T-cell (primary cell): Measurements from ENCODE around the gene AGFG2. TPM values are rescaled to one million over a fixed set of nuclear protein-coding genes. Genes with fewer than 3 reads are reported as not detected.

Experiments
- ATAC-seq, 4 experiments: fragments of 200-7000 bp in 3 of 4; fragments of 150-1000 bp in 1 of 4; cut with Tn5 transposase; replicated peaks in 1 of 4; 1 replicate in 3 of 4; 2 replicates in 1 of 4; pipeline ENCODE4 v1.10.0; 2021; ENCODE audit warnings: moderate library complexity in 3 of 4, mild to moderate bottlenecking in 2 of 4, moderate number of reproducible peaks in 1 of 4
- CTCF ChIA-PET, 2 donors: fragments of 300-600 bp; sonication (Branson Sonifier 250); formaldehyde crosslinking; loops; one replicate each; lab custom pipeline; 2022; ENCODE audit warnings: antibody characterized with exemption in 2 of 2; lab: Charles Lee
- POLR2A ChIA-PET, 2 donors: fragments of 300-600 bp; sonication (Branson Sonifier 250); formaldehyde crosslinking; loops; one replicate each; lab custom pipeline; 2022; ENCODE audit warnings: antibody characterized with exemption in 2 of 2; lab: Charles Lee
- DNase-seq, 35 experiments: peaks; one replicate each; pipeline versions ENCODE4 v3.0.0 to v3.0.0-alpha.2; 2013 to 2023
- H3K27ac ChIP-seq: one replicate; pipeline ENCODE4 v1.5.1; 2013; ENCODE audit warnings: low read length
- H3K27me3 ChIP-seq, 2 experiments: replicated peaks in 1 of 2; 1 replicate in 1 of 2; 2 replicates in 1 of 2; pipeline versions ENCODE4 v1.6.1 to v1.7.0; 2013; ENCODE audit warnings: low read length in 1 of 2, mixed read lengths in 1 of 2; ENCODE audit not compliant: control insufficient read depth in 2 of 2, insufficient read depth in 2 of 2; ENCODE audit errors: extremely low read depth in 1 of 2
- H3K36me3 ChIP-seq, 2 donors: 1 replicate in 1 of 2; 2 replicates in 1 of 2; pipeline versions ENCODE4 v1.6.1 to v1.7.0; 2013; ENCODE audit warnings: low read length in 1 of 2; ENCODE audit not compliant: control insufficient read depth in 2 of 2, insufficient read depth in 1 of 2; ENCODE audit errors: extremely low read depth in 1 of 2
- H3K4me1 ChIP-seq, 2 experiments: 1 replicate in 1 of 2; 2 replicates in 1 of 2; pipeline versions ENCODE4 v1.6.1 to v1.7.0; 2013; ENCODE audit warnings: low read length in 2 of 2, mixed read lengths in 1 of 2; ENCODE audit not compliant: insufficient read depth in 2 of 2, control insufficient read depth in 1 of 2; ENCODE audit errors: extremely low read depth in 1 of 2
- H3K4me3 ChIP-seq, 2 donors: 1 replicate in 1 of 2; 2 replicates in 1 of 2; pipeline versions ENCODE4 v1.5.1 to v1.7.0; 2013; ENCODE audit warnings: mild to moderate bottlenecking in 2 of 2, low read length in 1 of 2, moderate library complexity in 1 of 2; ENCODE audit not compliant: control insufficient read depth in 1 of 2; ENCODE audit errors: extremely low read depth in 1 of 2
- H3K9me3 ChIP-seq: 2 replicates; pipeline ENCODE4 v1.7.0; 2013
- H3K27ac Mint-ChIP-seq, 2 donors: one replicate each; pipeline ENCODE4 v1.8.0; 2020 to 2021; ENCODE audit warnings: mild to moderate bottlenecking in 2 of 2, mixed read lengths in 2 of 2
- H3K27me3 Mint-ChIP-seq, 2 donors: one replicate each; pipeline ENCODE4 v1.8.0; 2021 to 2022; ENCODE audit warnings: mixed read lengths in 2 of 2
- H3K36me3 Mint-ChIP-seq: one replicate; pipeline ENCODE4 v1.8.0; 2021; ENCODE audit warnings: mixed read lengths
- H3K4me1 Mint-ChIP-seq, 3 donors: one replicate each; pipeline ENCODE4 v1.8.0; 2020 to 2022; ENCODE audit warnings: mixed read lengths in 3 of 3, mild to moderate bottlenecking in 1 of 3
- H3K4me3 Mint-ChIP-seq, 3 donors: one replicate each; pipeline ENCODE4 v1.8.0; 2020 to 2022; ENCODE audit warnings: mild to moderate bottlenecking in 3 of 3, mixed read lengths in 3 of 3, moderate library complexity in 3 of 3
- H3K9me3 Mint-ChIP-seq, 3 donors: one replicate each; pipeline ENCODE4 v1.8.0; 2020 to 2022; ENCODE audit warnings: mixed read lengths in 3 of 3
- WGBS: methylation state at CpG from one replicate; pipeline ENCODE4 v1.1.5; 2013; ENCODE audit warnings: missing lambda C conversion rate; ENCODE audit not compliant: insufficient coverage; 5-methylcytosine and 5-hydroxymethylcytosine counted together
- total RNA-seq, 35 experiments: library from RNA in 6 of 35; stranded (reverse) in 6 of 35; fragments of 120-200 nt in 1 of 35; gene quantifications; one replicate each; pipeline versions ENCODE4 v1.2.1 to v1.2.4 and lab custom pipeline; 2013 to 2026

Gene AGFG2
- total RNA-seq, 5 donors from 2014 or later (not counting 1 experiment from before 2014, with no cell fraction given), result 26.2 to 54.6 (median 40.2) TPM

GRCh38 chr7:100583132-100584053 lies 44.4 kb downstream of the AGFG2 start:
- H3K27me3 Mint-ChIP-seq, result no peaks in the 10 kb centered on the region

GRCh38 chr7:100584054-100584682 lies 45.2 kb downstream of the AGFG2 start:
- H3K27me3 Mint-ChIP-seq, result no peaks in the 10 kb centered on the region
- ChIA-PET CTCF (interaction anchor here (0.5 to 1.6 kb wide), 10 partner anchors 18 to 507 kb away, joined by 3 to 7 read pairs (median 4); partner anchors contain the start of gene MOSPD3 (in 1 of the 2)), POLR2A (interaction anchor here (0.6 kb wide), 3 partner anchors 26 to 105 kb away, joined by 3 to 8 read pairs (median 4); partner anchors contain the start of gene TSC22D4 (in 1 of the 2))
- peaks cover 27 to 66% of the 10 kb centered on the region in 2 experiments for H3K4me1 ChIP-seq
- H3K36me3 Mint-ChIP-seq, result peaks cover 3% of the 10 kb centered on the region
- no peaks in the 10 kb centered on the region for H3K27me3 ChIP-seq
- peak overlapping the region; percentile 84 for H3K27ac ChIP-seq
- WGBS, result 0% methylated on average over 6 of the region's 15 CpGs
- no peak for ATAC-seq
- peak overlapping the region in 2 of 3 donors; percentile 96 to 97 for H3K4me3 Mint-ChIP-seq
- H3K27ac Mint-ChIP-seq, result peak overlapping the region in 1 of 2 donors; percentile 97
- DNase-seq, result no peak
- H3K36me3 ChIP-seq, result peaks cover 20 to 32% of the 10 kb centered on the region in 2 donors
- H3K9me3 ChIP-seq, result no peaks in the 10 kb centered on the region
- H3K4me1 Mint-ChIP-seq, result peaks cover 20 to 35% (median 32%) of the 10 kb centered on the region in 3 donors
- peak overlapping the region; percentile 64 to 94 for H3K4me3 ChIP-seq
- H3K9me3 Mint-ChIP-seq, result no peaks in the 10 kb centered on the region

More at GRCh38 chr7:100583132-100584053, 44.4 kb downstream of the AGFG2 start:
- peaks cover 27 to 67% of the 10 kb centered on the region in 2 experiments for H3K4me1 ChIP-seq
- H3K27ac ChIP-seq, result peak overlapping the region; percentile 84
- H3K9me3 ChIP-seq, result no peaks in the 10 kb centered on the region
- peak; percentile 48 to 79 (median 60) for DNase-seq
- peaks cover 20 to 38% of the 10 kb centered on the region in 2 donors for H3K36me3 ChIP-seq
- peak overlapping the region; percentile 64 to 94 for H3K4me3 ChIP-seq
- ChIA-PET POLR2A (interaction anchor here (0.5 to 0.6 kb wide), 2 partner anchors 41 to 75 kb away, joined by 3 to 4 read pairs; no protein-coding TSS in a partner anchor), CTCF (interaction anchor here (0.5 to 1.3 kb wide), 8 partner anchors 10 to 506 kb away, joined by 3 to 7 read pairs (median 3); no protein-coding TSS in a partner anchor)
- Mint-ChIP-seq H3K36me3 (peaks cover 8% of the 10 kb centered on the region), H3K4me1 (peaks cover 21 to 35% (median 29%) of the 10 kb centered on the region in 3 donors), H3K4me3 (peak overlapping the region in 2 of 3 donors; percentile 96 to 97), H3K9me3 (no peaks in the 10 kb centered on the region), H3K27ac (peak overlapping the region in 1 of 2 donors; percentile 97)
- ATAC-seq, result peak; percentile 11 to 25 (median 18)
- WGBS, result 2% methylated on average over 11 of the region's 23 CpGs
- no peaks in the 10 kb centered on the region for H3K27me3 ChIP-seq

GRCh38 chr7:100584683-100585510 lies 45.9 kb downstream of the AGFG2 start:
- ATAC-seq (no peak), DNase-seq (peak in 1 of 35 experiments; percentile 25)
- H3K9me3 ChIP-seq, result no peaks in the 10 kb centered on the region
- peaks cover 17 to 26% of the 10 kb centered on the region in 2 donors for H3K36me3 ChIP-seq
- ChIA-PET POLR2A (interaction anchor here in 1 of 2 donors (0.5 to 0.6 kb wide), 3 partner anchors 26 to 1808 kb away, joined by 3 to 8 read pairs (median 6); partner anchors contain the start of gene TSC22D4), CTCF (interaction anchor here (0.5 to 2.7 kb wide), 11 partner anchors 21 to 1182 kb away, joined by 3 to 21 read pairs (median 4); partner anchors contain the start of genes MOSPD3 (in 1 of the 2) and POP7 (in 1 of the 2))
- Mint-ChIP-seq H3K27me3 (peaks cover 0 to 2% of the 10 kb centered on the region in 2 donors), H3K27ac (peak overlapping the region in 1 of 2 donors; percentile 97), H3K36me3 (peaks cover 3% of the 10 kb centered on the region), H3K4me1 (peaks cover 18 to 35% (median 32%) of the 10 kb centered on the region in 3 donors), H3K9me3 (no peaks in the 10 kb centered on the region), H3K4me3 (peak overlapping the region in 2 of 3 donors; percentile 96 to 97)
- peaks cover 0 to 6% of the 10 kb centered on the region in 2 experiments for H3K27me3 ChIP-seq
- 2% methylated on average over 12 of the region's 20 CpGs for WGBS
- H3K27ac ChIP-seq, result peak overlapping the region; percentile 90
- peak overlapping the region; percentile 64 to 94 for H3K4me3 ChIP-seq
- peaks cover 27 to 60% of the 10 kb centered on the region in 2 experiments for H3K4me1 ChIP-seq

- H3K4me1 ChIP-seq, result peaks cover 25 to 57% of the 10 kb centered on the region in 2 experiments
- peak within 1 kb of the TSS; percentile 95 to 97 for H3K27ac Mint-ChIP-seq
- POLR2A ChIA-PET, result interaction anchor here (0.5 to 1.1 kb wide), 3 partner anchors 27 to 1807 kb away, joined by 6 to 9 read pairs (median 6); partner anchors contain the start of gene MOSPD3 (in 1 of the 2)
- DNase-seq, result peak in 34 of 35 experiments; percentile 24 to 70 (median 48)
- CTCF ChIA-PET, result interaction anchor here (0.5 to 2.7 kb wide), 15 partner anchors 12 to 120 kb away, joined by 3 to 21 read pairs (median 3); partner anchors contain the start of genes MOSPD3 (in 1 of the 2), PCOLCE (in 1 of the 2) and POP7 (in 1 of the 2)
- H3K27ac ChIP-seq, result peak within 1 kb of the TSS; percentile 90
- H3K27me3 Mint-ChIP-seq, result peaks cover 0 to 2% of the 10 kb centered on the region in 2 donors
- no peaks in the 10 kb centered on the region for H3K9me3 Mint-ChIP-seq
- peak within 1 kb of the TSS in 2 of 3 donors; percentile 96 to 97 for H3K4me3 Mint-ChIP-seq
- 0% methylated on average over 44 of the region's 61 CpGs for WGBS
- ATAC-seq, result peak; percentile 21 to 38 (median 27)
- peaks cover 14 to 18% of the 10 kb centered on the region in 2 donors for H3K36me3 ChIP-seq
- H3K36me3 Mint-ChIP-seq, result peaks cover 3% of the 10 kb centered on the region
- peaks cover 18 to 35% (median 32%) of the 10 kb centered on the region in 3 donors for H3K4me1 Mint-ChIP-seq
- H3K27me3 ChIP-seq, result peaks cover 0 to 14% of the 10 kb centered on the region in 2 experiments
- H3K4me3 ChIP-seq, result peak within 1 kb of the TSS; percentile 73 to 94
- no peaks in the 10 kb centered on the region for H3K9me3 ChIP-seq
These were observed 46.7 kb downstream of the AGFG2 start, which contains the start of gene LRCH4 for GRCh38 chr7:100585511-100586265. TSS of gene LRCH4 (minus strand) at chr7:100586129. CDS start at chr7:100586100, 29 bp downstream.
